A549 treated with AZD2906 at 1 μM for 4 hours (cell line): ENCODE results near the gene NAT9. TPM values are rescaled to one million over a fixed set of nuclear protein-coding genes. Genes with fewer than 3 reads are reported as not detected.

ENCODE experiments used
- total RNA-seq: library from RNA; stranded (reverse); fragments of 200-300 nt; extraction: Qiagen RNA extraction; gene quantifications from 5 replicates; pipeline ENCODE4 v1.2.3, GENCODE V29; 2022

NAT9 gene, protein sequence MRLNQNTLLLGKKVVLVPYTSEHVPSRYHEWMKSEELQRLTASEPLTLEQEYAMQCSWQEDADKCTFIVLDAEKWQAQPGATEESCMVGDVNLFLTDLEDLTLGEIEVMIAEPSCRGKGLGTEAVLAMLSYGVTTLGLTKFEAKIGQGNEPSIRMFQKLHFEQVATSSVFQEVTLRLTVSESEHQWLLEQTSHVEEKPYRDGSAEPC
- total RNA-seq: 48.3 to 56.2 TPM (median 54.1 TPM) in 5 replicates

DNA sequence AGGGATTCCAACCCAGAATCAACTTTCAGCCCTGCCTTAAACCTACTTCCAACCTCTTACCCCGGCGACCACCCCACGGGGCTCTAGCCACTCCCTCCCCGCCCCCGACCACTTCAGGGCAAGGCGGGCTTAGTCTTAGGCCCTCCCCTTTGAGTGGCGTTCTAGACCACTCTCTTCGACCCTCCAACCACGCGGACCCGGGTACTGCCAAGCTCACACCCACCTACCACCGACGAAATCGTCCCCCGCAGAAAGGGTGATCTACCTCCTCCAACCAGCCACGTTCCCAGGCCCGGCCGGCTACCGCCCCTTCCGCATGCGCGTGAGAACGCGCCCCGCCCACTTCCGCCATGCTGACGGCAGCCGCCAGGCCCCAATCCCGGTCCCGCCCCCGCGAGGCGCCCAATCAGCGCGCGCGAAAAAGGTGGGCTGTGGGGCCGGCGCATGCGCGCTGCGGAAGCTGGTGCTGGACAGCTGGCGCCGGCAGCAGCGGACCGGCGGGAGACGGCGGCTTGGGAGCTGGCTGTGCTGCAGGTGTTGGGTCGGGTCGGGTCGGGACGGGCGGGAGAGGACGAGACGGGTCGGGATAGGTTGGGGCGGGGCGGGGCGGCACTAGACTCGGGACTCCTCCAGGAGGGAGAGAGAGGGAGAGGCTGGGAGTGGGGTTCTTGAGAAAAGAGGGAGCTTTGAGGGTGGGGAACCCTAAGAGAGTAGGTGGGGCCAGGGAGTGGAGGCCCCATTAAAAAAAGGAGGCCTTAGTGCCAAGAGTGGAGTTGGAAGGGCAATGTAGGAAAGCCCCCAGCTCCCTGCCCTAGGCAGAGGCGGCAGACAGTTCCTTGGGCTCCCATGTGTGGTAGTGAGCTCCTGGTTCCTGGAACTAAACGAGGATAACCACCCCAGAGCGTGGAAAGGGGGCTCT is at the start of gene NAT9:
TSS of gene NAT9 (minus strand) at position 302 of the 919 bp plus-strand sequence. CDS start 647 bp downstream, outside the sequence.

DNA sequence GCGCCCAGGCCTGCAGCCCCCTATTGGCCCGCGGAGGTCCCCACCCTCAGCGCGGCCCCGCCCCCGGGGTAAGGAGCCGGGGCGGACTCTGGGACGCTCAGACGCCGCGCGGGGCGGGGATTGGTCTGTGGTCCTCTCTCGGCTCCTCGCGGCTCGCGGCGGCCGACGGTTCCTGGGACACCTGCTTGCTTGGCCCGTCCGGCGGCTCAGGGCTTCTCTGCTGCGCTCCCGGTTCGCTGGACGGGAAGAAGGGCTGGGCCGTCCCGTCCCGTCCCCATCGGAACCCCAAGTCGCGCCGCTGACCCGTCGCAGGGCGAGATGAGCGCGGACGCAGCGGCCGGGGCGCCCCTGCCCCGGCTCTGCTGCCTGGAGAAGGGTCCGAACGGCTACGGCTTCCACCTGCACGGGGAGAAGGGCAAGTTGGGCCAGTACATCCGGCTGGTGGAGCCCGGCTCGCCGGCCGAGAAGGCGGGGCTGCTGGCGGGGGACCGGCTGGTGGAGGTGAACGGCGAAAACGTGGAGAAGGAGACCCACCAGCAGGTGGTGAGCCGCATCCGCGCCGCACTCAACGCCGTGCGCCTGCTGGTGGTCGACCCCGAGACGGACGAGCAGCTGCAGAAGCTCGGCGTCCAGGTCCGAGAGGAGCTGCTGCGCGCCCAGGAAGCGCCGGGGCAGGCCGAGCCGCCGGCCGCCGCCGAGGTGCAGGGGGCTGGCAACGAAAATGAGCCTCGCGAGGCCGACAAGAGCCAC is 27.4 kb downstream of the NAT9 start, which contains the start of gene NHERF1:
TSS of gene NHERF1 (plus strand) at position 100 of the 750 bp plus-strand sequence. CDS start at position 319, 219 bp downstream.

DNA sequence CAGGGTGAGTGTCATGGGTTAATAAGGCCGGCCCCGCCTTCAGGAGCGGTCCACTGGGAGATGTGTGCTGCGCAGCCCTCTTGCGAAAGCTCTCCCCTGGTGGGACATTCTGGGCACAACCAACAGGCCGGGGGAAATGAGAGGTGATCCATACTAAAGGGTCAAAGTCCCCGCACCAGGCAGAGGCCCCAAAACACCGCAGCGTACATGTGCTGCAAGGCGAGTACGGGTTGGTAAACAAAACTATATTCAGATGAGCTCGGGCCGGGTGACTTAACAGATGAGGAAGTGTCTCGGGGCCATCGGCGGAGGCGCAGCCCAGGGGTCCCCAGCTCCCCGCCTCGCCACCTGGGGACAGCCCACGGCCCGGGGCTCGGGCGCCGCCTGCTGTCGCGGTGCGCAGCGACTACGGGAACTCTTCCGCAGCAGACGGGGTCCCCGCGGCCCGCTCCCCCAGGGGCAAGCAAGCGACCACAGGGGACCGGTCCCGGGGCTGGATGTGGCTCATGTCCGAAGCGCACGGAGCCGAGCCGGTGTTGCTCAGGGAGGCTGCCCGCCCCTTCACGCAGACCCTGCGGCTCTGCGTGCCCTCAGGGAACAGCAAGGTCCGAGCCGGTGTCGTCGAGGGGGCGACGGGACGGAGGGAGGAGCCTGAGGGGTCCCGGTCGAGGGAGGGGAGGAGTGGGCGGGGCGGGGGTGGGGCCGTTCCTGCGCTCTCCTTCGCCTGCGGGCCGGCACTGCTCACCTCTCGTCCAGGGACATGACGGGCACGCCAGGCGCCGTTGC is 39.4 kb downstream of the NAT9 start, which contains the start of gene RAB37:
TSS of gene RAB37 (plus strand) at position 744 of the 786 bp plus-strand sequence. CDS start at position 761, 17 bp downstream.

Other genes starting within 250 kb of the NAT9 start
- gene CD300LB, start 244.9 kb downstream of the NAT9 start, total RNA-seq: 0.05 to 0.14 TPM (median 0.05 TPM) in 4 of 5 replicates, not detected in the other
- 0.31 to 0.51 TPM (median 0.41 TPM) in 5 replicates for gene CD300C, start 230.2 kb downstream of the NAT9 start, total RNA-seq
- gene CD300H, start 208.8 kb downstream of the NAT9 start, total RNA-seq: 0.12 to 0.72 TPM (median 0.43 TPM) in 4 of 5 replicates, not detected in the other
- gene CD300LD, start 184.1 kb downstream of the NAT9 start, total RNA-seq: not detected in 5 replicates
- not detected in 5 replicates for gene CD300E, start 152.6 kb downstream of the NAT9 start, total RNA-seq
- not detected in 5 replicates for gene CD300LF, start 63.4 kb downstream of the NAT9 start, total RNA-seq
- gene RAB37, start 39.1 kb downstream of the NAT9 start, total RNA-seq: 0.87 to 1.4 TPM (median 1.2 TPM) in 5 replicates
- 35.6 to 44.7 TPM (median 41.4 TPM) in 5 replicates for gene NHERF1, start 27.7 kb downstream of the NAT9 start, total RNA-seq
- 0.11 to 0.43 TPM (median 0.23 TPM) in 5 replicates for gene GRIN2C, start 83.5 kb upstream of the NAT9 start, total RNA-seq
- gene FDXR, start 96.6 kb upstream of the NAT9 start, total RNA-seq: 51.5 to 73.4 TPM (median 61.4 TPM) in 5 replicates
- not detected in 5 replicates for gene FADS6, start 117.3 kb upstream of the NAT9 start, total RNA-seq
- 0.06 to 0.13 TPM (median 0.11 TPM) in 5 replicates for gene USH1G, start 146.9 kb upstream of the NAT9 start, total RNA-seq
- 0.05 to 0.06 TPM in 2 of 5 replicates, not detected in the others for gene OTOP2, start 147.9 kb upstream of the NAT9 start, total RNA-seq
- gene OTOP3, start 159.6 kb upstream of the NAT9 start, total RNA-seq: not detected in 5 replicates
- gene HID1, start 196.4 kb upstream of the NAT9 start, total RNA-seq: 13.2 to 20.3 TPM (median 19.5 TPM) in 5 replicates
- 72.0 to 93.7 TPM (median 89.5 TPM) in 5 replicates for gene CDR2L, start 211.3 kb upstream of the NAT9 start, total RNA-seq
- 69.5 to 86.3 TPM (median 76.3 TPM) in 5 replicates for gene MRPL58, start 236.3 kb upstream of the NAT9 start, total RNA-seq